HepG2 (cell line): ENCODE results near the gene BAZ1A. TPM values are rescaled to one million over a fixed set of nuclear protein-coding genes. Genes with fewer than 3 reads are reported as not detected.

Source experiments
- DPF2 ChIP-seq: sonication (generic); formaldehyde crosslinking; IDR thresholded peaks from 2 replicates; pipeline ENCODE4 v1.4.0; 2020; ENCODE audit warnings: mild to moderate bottlenecking, low read depth, missing genetic modification reagents, borderline replicate concordance
- EEA1 ChIP-seq: sonication (generic); formaldehyde crosslinking; IDR thresholded peaks from 2 replicates; pipeline ENCODE4 v1.5.1; 2020; ENCODE audit warnings: mild to moderate bottlenecking, missing genetic modification reagents, borderline replicate concordance
- ESRRA ChIP-seq: sonication (generic); formaldehyde crosslinking; IDR thresholded peaks from 2 replicates; pipeline ENCODE4 v1.5.1; 2020; ENCODE audit warnings: mild to moderate bottlenecking, low read depth, missing genetic modification reagents
- FOXP4 ChIP-seq: sonication (generic); formaldehyde crosslinking; IDR thresholded peaks from 2 replicates; pipeline ENCODE4 v1.4.0; 2020; ENCODE audit warnings: missing genetic modification reagents
- HOXA5 ChIP-seq: sonication (generic); formaldehyde crosslinking; IDR thresholded peaks from 2 replicates; pipeline ENCODE4 v1.4.0; 2020; ENCODE audit warnings: missing genetic modification reagents
- MEIS1 ChIP-seq: sonication (generic); formaldehyde crosslinking; IDR thresholded peaks from 2 replicates; pipeline ENCODE4 v1.9.0; 2021; ENCODE audit warnings: mild to moderate bottlenecking, missing genetic modification reagents, moderate library complexity, borderline replicate concordance
- MTF2 ChIP-seq: sonication (generic); formaldehyde crosslinking; IDR thresholded peaks from 2 replicates; pipeline ENCODE4 v1.5.0; 2020; ENCODE audit warnings: missing genetic modification reagents, borderline replicate concordance
- NR3C1 ChIP-seq: sonication (generic); formaldehyde crosslinking; IDR thresholded peaks from 2 replicates; pipeline ENCODE4 v1.4.0; 2020; ENCODE audit warnings: missing genetic modification reagents
- PCBP2 ChIP-seq: fragments of 200-400 bp; formaldehyde crosslinking; optimal IDR thresholded peaks from 2 replicates; pipeline ENCODE3; 2018; ENCODE audit warnings: low read length, low read depth; ENCODE audit not compliant: poor library complexity, severe bottlenecking
- RNF219 ChIP-seq: sonication (generic); formaldehyde crosslinking; IDR thresholded peaks from 2 replicates; pipeline ENCODE4 v1.5.0; 2020; ENCODE audit warnings: mild to moderate bottlenecking, missing genetic modification reagents
- SOX6 ChIP-seq, 2 experiments: fragments of 450-650 bp in 1 of 2; sonication (generic) in 1 of 2; formaldehyde crosslinking in 1 of 2; IDR thresholded peaks; 2 replicates each; pipeline versions ENCODE4 v1.4.0 to v1.6.1; 2017 to 2020; ENCODE audit warnings: antibody characterized with exemption in 1 of 2, mild to moderate bottlenecking in 1 of 2, missing genetic modification reagents in 1 of 2
- UBTF ChIP-seq: sonication (generic); formaldehyde crosslinking; IDR thresholded peaks from 2 replicates; pipeline ENCODE4 v1.4.0; 2020; ENCODE audit warnings: mild to moderate bottlenecking, missing genetic modification reagents
- ZBTB44 ChIP-seq: sonication (generic); formaldehyde crosslinking; IDR thresholded peaks from 2 replicates; pipeline ENCODE4 v1.4.0; 2020; ENCODE audit warnings: missing genetic modification reagents
- ZNF598 ChIP-seq: sonication (generic); formaldehyde crosslinking; IDR thresholded peaks from 2 replicates; pipeline ENCODE4 v1.5.1; 2020; ENCODE audit warnings: mild to moderate bottlenecking, missing genetic modification reagents, borderline replicate concordance
- polyA plus RNA-seq, 8 experiments: library from polyadenylated mRNA; depleted of rRNA in 3 of 8; stranded (reverse) in 7 of 8; unstranded in 1 of 8; fragments of >200 nt; fragmentation: Illumina TruSeq in 4 of 8; extraction: Trizol in 4 of 8; gene quantifications; 2 replicates each; pipeline versions ENCODE4 v1.2.1 to v1.2.3, GENCODE V29; 2011 to 2016; ENCODE audit warnings: low read depth in 4 of 8, missing spikeins in 1 of 8, mixed read lengths in 1 of 8; ENCODE audit not compliant: insufficient read depth in 1 of 8
- total RNA-seq, 5 experiments: library from RNA; depleted of rRNA; stranded (reverse); fragments of >200 nt; fragmentation: Illumina TruSeq; extraction: Trizol; gene quantifications; 2 replicates each; pipeline ENCODE4 v1.2.3, GENCODE V29; 2016; ENCODE audit warnings: low read depth in 1 of 5

Gene BAZ1A
- total and polyA plus RNA-seq, 2 of the 13 experiments (the other 11 are each of a cell fraction or from before 2014, with no cell fraction given), result 20.9 to 56.8 TPM

- peak; percentile 98 for TF ChIP-seq UBTF (CRISPR knock-in tag)
- TF ChIP-seq ESRRA (CRISPR knock-in tag), result 0 out of 2 replicates have a peak, but pooled peaks have one; percentile 77
- peak; percentile 83 for TF ChIP-seq HOXA5 (CRISPR knock-in tag)
- no peak; the same call in none of the 2 replicates for TF ChIP-seq ZBTB44 (CRISPR knock-in tag)
- TF ChIP-seq MEIS1 (CRISPR knock-in tag), result peak; percentile 80
- peak; percentile 96 for TF ChIP-seq EEA1 (CRISPR knock-in tag)
- peak; percentile 39; the same call in 1 of the 2 replicates for TF ChIP-seq FOXP4 (CRISPR knock-in tag)
- TF ChIP-seq PCBP2, result no peak
- TF ChIP-seq RNF219 (CRISPR knock-in tag), result no peak; the same call in 1 of the 2 replicates
- TF ChIP-seq NR3C1 (CRISPR knock-in tag), result peak; percentile 78; the same call in 1 of the 2 replicates
- TF ChIP-seq ZNF598 (CRISPR knock-in tag), result peak; percentile 79; the same call in 1 of the 2 replicates
- no peak for TF ChIP-seq DPF2 (CRISPR knock-in tag)
- TF ChIP-seq MTF2 (CRISPR knock-in tag), result peak; percentile 79; the same call in 1 of the 2 replicates
- TF ChIP-seq SOX6 (IDR thresholded peaks at IDR 0.05), result no peak
- TF ChIP-seq SOX6 (CRISPR knock-in tag; IDR thresholded peaks at IDR 0.05), result peak; percentile 65
These were observed 160.6 kb downstream of the BAZ1A start, which contains the start of gene CFL2 (continued) for GRCh38 chr14:34714320-34715126.
